HG03457 (cell line): ENCODE results near the gene STOX2.

Source experiments
- ATAC-seq: cut with Tn5 transposase; IDR thresholded peaks from one replicate; pipeline ENCODE4 v1.9.1; 2021; ENCODE audit warnings: moderate number of reproducible peaks; ENCODE audit not compliant: unreplicated experiment

STOX2 gene

DNA sequence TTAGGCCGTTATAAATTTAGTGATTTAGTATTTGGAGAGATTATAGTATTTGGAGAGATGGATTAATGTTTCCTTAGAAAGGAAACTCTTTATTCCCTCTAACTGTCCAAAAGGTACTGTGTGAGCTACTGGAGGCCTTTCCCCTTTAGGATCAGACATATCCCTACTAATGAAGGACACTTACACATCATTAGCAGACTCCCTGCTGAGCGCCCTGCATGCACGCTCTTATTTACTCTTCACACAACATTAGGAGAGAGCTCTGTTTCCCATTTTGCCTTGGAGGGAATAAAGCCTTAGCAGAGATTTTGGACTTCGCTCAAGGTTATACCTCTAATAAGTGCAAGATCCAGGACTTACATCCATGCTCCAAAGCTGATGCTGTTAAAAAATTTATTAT lies 17.8 kb upstream of the STOX2 start:
- ATAC-seq, result no peak

DNA sequence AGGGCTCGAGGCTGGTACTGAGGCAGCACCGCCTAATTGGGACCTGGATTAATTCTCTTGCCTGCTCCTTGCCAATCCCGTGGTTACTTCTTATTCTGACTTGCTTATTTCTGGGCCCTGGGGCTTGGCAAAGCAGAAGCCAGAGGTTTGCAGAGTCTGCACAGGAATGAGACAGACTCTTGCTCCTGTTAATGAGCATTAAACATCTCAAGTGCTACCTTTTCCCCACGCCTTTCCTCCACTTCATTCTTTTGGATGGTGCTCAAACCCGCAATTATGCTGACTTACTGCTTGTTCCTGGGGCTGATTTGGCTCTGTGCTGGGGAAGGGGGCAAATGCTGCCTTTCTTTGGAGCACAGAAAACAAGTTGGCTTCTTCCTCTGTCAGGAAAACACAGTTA lies 16.5 kb upstream of the STOX2 start:
- no peak for ATAC-seq

DNA sequence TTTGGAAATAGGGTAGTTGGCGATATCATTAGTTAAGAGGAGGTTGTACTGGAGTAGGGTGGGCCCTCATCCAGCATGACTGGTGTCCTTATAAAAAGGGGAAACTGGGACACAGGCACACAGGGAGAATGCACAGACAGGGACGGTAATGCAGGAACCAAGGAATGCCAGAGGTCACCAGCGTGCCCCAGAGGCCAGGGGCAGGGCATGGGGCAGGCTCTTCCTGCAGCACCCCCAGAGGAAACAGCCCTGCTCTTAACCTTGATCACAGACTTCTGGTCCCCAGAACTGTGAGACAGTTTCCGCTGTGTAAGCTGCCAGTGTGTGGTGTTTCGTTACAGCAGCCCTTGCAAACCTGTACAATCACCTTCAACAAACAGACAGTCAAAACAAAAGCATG lies 15.9 kb upstream of the STOX2 start:
- ATAC-seq, result no peak

DNA sequence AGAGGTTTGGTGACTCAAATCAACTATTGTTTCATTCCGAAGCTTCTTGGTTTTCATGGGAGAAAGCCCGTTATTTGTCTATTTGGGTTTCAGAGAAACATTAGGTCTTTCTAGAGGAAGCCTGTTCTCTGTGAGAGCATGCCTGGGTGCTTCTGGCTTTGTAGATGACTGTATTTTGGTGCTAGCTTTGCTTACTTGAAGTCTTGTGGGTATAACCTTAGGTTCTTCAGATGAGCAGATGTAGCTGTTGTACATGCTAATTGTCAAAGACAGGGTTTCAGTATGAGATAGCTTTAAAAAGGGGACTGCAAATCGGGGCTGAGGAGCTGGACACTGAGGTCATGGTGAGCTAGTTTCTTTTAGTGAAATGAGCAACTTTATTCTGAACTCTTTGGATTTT lies 7.9 kb upstream of the STOX2 start:
- no peak for ATAC-seq

DNA sequence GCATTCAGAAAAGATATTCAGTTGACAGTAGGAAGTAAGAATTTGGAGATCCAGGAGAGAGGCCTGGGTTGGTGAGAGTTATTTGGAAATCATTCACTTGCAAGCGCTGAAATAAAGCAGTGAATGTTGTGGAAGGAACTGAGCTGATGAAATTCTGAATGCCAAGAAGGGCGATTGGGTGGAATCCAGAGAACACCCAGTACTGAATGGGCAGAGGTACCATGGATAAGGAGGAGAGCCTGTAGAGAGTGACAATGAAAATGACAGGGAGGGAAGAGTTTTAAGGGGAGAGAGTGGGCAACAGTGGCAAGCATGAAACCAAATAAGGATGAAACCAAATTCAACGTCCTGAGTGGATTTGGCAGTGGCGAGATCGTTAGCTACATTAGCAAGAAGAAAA lies 6.7 kb upstream of the STOX2 start:
- ATAC-seq, result no peak

DNA sequence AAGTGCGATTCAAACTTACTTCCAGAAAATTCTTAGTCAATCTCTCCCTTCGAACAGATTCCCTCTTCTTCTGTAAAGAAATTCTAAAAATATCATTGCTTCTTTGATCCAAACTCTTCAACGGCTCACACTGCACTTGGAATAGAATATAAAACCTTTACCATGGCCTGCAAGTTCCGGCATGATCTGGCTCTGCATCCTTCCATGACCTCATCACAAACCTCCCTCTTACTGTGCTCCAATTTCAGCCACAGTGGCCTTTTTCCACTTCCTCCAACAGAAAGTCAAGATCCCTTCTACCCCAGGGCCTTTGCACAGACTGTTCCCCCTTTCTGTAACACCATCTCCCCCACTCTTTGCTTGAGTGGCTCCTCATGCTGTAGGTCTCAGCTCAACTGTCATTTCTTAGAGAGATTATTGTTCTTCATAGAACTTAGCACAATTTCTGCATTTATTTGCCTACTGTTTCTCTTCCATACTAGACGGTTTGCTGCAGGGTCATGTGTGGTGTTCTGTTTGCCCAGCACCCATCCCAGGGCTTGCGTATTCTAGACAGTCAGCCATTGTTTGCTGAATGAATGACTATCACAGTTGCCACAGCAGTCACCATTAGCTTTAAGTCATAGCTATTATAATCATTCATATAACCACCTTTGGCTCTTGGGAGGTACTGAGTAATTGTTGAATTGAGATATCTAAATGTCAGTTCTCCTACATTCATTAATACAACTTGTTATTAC lies 1.9 kb upstream of the STOX2 start:
- ATAC-seq, result no peak

DNA sequence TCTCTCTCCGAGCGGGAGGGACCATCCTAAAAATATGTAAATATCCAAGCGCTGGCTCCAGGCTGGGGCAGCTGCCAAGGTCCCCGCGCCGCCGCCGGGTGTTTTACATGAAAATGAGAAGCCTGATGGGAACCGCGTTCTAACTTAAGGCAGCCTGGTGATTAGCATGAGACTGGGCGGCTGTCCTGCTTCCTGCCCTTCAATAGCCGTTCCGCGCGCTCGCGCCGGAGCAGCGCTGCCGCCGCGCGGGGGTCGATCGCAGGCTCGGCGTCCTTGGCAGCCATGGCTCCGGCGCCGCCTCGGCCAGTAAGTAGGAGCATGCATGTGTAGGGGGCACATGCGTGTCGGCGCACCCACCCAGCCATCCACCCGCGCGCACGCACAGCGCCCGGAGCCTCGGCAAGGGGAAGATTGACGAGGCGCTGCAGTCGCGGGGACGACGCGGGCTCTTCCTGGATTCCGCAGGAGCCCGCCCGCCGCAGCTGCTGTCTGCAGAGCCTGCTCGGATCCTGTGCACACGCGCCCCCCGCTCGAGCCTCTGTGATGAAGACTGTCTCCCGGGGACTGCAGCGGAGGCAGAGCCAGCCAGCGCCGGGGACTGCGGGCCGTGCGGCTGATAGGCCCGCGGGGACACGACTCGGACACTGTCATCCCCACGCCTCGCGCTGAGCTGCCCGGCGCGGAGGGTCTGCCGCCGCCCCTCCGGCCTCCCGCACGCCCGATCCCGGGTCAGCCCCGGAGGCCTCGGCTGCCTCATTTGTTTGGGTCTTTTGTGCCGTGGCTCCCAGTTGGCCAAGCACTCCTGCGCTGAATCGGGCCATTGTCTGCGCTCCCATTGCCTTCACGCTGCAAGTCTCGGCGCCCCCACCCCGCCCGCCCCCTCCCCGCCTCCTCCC lies 734 bp downstream of the STOX2 start:
- no peak for ATAC-seq

DNA sequence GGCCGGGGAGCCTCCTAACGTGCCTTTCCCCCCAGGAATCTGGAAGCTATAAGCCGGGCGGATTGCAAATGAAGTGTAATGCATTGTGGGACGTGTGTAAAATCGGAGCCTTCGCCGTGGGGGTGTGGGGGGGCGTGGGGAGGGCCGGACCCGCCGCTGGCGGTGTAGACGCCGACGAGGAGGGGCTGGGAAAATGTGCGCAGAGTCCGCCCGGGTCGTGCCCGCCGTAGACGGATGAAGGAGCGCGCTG lies 1.3 kb downstream of the STOX2 start:
- ATAC-seq, result no peak

DNA sequence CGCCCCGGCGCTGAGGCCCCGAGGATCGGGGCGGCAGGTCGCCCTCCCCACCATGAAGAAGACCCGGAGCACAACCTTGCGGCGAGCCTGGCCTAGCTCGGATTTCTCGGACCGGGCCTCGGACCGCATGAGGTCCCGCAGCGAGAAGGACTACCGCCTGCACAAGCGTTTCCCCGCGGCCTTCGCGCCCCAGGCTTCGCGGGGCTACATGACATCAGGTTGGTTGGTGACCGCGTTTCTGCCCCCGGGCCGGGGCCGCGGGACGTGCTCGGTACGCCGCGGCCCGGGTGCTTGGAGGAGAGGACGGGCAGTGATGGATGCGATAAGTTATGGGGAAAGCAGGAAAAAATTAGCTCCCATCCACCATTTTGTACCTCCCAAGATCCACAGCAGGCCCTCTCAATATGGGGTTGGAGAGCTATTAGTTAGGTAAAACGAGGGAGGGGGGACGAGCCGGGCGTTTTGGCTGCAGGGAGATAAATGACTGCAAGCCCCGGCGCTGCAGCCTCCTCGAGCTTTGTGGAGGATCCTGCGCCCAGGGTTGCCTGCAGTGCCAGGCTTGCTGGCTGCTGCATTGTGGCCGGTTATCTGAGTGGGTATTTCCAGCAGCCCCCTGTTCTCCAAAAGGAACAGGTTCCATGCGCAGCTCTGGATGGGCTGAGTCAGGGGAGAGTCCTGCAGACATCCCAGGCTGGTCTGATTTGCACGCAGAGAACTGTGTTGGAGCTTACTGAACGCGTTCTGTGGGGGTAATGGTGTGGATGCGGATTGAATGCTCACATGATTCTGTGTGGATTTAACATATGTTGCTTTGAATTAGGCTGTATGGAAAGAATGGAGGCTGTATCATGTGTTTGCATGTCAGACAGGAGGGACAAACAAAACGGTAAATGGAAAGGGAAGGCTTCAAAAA lies 1.9 kb downstream of the STOX2 start:
- no peak for ATAC-seq

DNA sequence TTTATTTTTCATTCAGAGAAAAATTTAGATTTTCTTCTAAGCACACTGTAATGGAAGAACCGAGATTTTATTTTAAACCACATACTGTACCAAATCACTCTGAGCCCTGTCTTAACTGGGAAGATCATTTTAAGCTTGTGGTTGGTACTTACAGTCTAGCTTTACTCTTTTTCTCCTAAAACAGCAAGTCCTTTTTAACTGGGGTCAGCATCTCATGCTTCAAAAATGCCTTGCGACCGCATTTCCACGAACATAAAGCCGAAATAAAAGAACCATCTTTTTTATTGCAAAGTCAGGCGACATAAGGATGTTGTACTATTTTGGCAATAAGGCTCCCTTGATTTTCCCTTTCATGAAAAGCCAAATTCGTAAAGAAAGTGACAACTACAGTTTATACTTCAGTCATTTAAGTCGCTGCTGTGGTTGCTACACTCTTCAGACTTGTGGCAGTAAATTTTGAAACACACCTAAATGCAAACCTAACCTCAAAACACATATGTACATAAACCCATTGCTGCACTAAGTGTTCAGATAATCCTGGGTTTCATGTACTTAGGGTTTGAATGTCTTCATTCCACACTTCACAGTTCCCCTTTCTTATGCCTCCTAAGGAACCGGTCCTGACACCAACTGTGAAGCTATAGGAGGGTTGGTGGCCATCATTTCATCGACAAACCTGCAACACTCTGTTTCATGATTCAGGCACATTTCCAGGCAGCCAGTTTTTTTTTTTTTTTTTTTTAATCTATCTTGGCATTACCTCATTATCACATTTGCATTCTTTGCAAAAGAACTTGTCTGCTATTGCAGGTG lies 3.0 kb downstream of the STOX2 start:
- ATAC-seq, result no peak

DNA sequence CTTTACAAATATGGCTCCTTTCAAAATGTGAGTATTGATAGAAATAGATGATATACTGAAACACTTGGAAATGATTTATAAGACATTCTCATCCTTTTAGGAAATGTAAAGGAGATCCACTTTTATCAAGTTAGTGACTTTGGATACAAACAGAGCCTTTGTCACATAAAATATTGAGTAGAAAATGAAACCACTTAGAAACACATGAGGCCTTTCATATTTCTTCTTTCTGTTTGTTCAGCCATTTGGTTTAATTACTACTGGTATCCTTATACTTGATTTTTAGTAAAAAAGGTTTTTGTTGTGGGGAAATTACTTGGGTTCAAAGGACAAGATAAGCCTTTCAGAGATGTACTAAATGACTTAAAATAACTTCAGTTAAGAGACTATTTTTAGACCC lies 4.1 kb downstream of the STOX2 start:
- no peak for ATAC-seq

DNA sequence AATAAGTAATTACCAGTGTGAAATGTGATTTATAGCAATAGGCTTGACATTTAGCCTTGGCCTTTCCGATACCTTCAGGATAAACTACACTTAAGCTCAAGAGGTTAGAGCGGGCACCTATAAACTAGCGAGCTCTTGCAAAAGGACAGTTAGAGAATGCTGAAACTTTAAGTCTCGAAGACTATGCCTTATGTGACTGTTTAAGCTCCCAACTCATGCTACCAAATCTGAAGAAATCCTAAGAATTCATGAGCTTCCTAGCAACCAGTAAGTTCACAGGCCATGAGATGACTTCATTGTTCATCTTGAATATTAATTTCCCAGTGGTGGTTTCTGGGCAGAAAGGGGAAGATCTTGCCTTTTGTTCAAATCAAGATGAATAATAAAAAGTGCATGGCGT lies 4.7 kb downstream of the STOX2 start:
- ATAC-seq, result no peak

DNA sequence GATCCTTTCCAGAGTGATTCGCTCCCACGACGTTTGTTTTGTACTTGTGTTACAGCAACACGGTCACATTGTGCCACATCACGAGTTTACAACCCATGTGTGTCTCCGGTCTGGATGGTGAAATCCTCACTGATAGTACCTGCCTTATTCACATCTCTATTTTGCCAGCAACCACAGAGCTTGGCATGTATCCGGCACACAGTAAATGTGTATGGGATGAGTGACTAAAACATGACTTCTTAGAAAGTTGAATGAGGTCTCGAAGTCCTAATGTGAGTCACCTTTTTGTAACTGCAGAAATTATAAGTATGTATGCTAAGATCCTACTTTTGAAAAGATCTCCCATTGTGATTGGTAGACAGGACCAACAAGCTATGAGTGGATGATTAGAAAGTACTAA lies 7.5 kb downstream of the STOX2 start:
- ATAC-seq, result no peak

DNA sequence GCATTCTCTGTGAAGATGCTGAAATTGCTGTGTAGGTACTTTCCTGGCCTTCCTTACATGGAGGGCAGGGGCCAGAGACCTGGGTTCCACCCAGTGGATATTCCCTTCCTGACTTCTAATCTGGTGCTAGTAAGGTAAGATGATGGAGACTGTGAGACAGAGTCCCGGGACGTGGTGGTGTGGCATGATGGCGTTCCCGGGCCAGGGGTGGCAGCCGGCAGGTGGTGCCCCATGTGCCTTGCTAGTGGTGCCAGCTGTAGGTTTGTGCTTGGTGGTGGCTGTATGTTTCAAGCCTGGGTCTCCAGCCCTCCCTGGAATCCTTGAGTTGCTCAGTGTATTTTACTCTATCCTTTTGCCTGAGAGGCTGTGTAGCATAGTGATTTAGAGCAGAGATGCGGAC lies 10.9 kb downstream of the STOX2 start:
- ATAC-seq, result no peak

DNA sequence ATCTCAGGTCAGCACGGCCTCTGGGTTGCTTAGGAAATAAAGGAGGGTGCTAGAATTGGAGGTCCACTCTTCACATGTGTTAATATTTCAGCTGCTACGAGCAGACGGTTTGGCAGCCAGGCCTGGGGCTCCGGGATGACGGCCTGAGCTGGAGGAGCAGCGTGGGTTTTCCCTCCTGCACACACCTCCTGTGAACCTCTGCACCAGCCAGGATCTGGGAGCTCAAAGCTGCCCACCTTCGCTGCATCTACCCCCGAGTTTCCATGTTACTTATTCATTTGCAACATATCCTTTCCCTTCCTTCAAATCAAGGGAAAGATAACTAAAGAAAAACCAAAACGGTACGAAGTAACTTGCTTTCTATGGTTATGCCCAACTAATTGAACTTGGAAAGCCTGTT lies 13.6 kb downstream of the STOX2 start:
- ATAC-seq, result no peak

DNA sequence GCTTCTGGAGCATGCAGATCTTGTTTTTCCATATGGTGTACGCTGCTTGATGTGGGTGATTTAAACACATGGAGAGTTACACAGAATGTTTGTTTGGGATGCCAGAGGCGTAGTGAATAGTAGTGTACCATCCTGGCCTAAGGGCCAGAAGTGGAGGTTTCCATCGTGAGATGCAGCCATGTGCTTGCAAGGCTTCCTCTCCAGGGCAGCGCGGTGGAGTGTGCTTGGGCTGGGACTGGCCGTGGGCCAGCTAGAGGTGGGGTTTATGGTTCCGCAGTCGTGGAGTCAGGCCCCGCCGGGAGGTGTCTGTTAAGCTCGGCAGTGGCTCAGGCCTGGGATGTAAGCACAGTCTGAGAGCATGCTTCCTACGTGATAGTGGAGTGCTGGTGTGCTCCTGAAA lies 14.0 kb downstream of the STOX2 start:
- no peak for ATAC-seq

DNA sequence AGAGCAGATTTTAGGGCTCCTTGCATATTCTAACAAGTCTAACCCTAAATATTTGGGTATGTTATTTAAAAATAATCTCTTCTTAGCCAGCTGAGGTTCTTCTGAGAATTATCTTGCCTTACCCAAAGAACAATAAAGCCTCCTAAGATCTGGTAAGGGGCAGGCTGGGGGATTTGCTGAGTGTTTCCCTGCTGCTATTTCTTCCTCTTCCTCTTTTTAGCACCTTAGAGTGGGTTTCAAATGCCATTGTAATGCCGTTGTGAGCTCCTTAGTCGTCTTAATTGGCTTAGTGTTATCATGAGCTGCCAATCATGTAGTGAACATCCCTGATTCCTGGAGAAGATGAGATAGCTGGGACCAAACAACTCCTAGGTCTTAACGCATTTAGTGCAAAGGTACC lies 15.4 kb downstream of the STOX2 start:
- ATAC-seq, result no peak

DNA sequence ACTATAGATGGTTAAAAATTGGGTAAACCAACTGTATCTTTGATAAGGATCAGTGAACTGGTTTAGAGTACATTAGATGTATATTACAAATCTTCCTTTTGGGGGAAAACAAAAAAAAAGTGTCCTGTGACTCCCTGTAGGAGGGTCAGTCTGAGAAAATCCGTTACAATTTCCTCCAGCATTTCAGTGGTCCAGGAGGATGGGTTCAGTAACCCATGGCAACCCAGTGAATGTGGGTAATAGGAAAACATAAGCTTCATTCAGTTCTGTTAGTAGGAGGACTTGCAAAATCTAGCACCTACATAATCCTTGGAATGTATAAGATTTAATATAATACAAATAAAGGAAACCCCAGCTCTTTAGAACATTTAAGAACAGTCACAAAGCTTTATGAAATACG lies 16.2 kb downstream of the STOX2 start:
- no peak for ATAC-seq

DNA sequence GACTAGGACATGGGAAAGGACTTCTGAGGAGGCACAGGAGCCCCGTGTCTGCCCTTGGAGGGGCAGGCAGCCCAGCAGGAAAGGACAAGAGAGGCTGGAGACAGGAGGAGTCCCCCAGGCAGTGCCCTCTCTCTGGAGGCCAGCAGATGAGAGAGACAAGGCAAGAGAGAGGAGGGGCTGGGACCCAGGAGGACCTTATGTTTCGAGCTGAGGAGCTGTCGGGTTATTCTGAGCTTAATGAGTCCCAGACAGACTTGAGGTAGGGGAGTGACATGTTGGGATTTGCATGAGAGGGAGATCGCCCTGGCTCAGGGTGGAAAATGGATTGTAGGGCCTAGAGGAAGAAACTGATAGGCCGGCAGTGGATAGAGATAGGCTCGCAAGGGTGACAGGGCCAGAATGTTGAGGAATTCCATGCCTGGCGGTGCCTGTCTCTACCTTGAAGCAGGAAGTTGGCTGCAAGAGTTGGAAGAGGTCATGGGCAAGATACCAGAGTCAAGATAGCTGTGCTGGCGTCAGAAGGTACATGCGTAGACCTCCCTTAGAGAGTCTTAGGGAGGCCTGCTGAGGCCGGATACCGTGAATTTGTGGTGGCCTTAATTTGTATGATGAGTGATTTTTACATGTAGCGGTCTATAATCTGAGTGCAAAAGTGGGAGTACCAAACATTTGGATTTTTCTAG lies 19.4 kb downstream of the STOX2 start:
- ATAC-seq, result no peak

DNA sequence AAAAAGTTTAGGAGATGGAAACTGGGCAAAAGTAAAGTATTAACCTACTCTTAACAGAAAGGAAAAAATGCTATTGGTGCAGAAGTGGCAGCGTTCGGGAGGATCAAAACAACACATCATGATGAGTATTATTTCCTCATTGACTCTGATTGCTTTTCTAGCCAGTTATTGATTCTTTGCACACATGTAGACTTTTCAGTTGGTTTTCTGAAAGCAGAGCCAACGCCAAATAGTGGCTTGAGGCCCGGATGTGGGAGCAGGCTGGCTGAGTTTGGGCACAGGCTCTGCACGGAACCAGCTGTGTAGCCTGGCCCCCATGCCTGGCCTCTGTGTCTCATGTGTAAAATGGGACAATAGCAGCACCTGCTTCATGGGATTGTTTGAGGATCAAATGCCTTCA lies 21.8 kb downstream of the STOX2 start:
- ATAC-seq, result no peak
